Breast epithelium (tissue), 3 donors: ENCODE measurements around the gene AURKB.

ENCODE experiments used
- POLR2A ChIP-seq: fragments of 450-650 bp; IDR thresholded peaks from one replicate; pipeline ENCODE4 v1.6.1; 2016; ENCODE audit warnings: antibody characterized with exemption, mild to moderate bottlenecking, moderate library complexity
- POLR2AphosphoS5 ChIP-seq, 3 donors: sonication (generic); formaldehyde crosslinking; IDR thresholded peaks; one replicate each; pipeline ENCODE4 v1.6.1; 2017; ENCODE audit warnings: antibody characterized with exemption in 3 of 3
- TF ChIP-seq, protein P1 (sequence below), 3 donors: fragments of 450-650 bp; IDR thresholded peaks; one replicate each; pipeline ENCODE4 v1.5.1; 2016 to 2017; ENCODE audit warnings: antibody characterized with exemption in 3 of 3, mild to moderate bottlenecking in 3 of 3, moderate library complexity in 3 of 3

DNA sequence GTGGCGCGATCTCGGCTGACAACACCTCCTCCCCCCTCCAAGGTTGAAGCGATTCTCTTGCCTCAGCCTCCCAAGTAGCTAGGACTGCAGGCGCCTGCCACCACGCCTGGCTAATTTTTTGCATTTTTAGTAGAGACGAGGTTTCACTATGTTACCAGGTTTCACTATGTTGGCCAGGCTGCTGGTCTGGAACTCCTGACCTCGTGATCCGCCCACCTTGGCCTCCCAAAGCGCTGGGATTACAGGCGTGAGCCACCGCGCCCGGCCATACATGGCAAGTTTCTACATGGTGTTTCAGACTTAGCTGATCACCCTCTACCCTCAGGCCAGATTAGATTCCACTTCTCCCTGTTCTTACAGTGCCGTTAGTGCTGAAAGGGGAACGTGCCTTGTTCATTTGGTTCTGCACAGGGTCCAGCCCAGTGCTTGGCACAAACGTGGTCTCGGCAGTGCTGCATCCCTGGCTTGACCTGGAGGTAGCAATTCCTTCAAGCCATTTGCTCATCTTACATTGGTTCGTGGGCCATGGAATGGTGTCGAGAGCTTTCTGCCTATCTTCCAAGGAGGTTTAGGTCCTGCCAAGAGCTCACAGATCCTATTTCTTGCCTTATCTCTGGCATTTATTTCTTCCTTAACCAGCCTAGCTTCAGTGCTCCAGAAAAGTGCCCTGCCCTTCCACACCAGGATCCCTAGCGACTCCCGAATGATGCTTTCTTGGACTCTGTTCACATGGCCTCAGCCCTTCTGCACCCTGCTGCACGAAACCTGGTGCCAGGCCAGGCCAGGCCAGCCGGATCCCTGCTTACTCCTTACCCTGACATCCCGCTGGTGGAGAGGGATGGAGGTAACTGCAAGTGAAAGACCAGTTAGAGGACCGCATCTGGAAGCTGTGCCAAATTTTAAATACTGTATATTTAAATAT, 14.8 kb upstream of the AURKB start:
- TF ChIP-seq, protein P1, sequence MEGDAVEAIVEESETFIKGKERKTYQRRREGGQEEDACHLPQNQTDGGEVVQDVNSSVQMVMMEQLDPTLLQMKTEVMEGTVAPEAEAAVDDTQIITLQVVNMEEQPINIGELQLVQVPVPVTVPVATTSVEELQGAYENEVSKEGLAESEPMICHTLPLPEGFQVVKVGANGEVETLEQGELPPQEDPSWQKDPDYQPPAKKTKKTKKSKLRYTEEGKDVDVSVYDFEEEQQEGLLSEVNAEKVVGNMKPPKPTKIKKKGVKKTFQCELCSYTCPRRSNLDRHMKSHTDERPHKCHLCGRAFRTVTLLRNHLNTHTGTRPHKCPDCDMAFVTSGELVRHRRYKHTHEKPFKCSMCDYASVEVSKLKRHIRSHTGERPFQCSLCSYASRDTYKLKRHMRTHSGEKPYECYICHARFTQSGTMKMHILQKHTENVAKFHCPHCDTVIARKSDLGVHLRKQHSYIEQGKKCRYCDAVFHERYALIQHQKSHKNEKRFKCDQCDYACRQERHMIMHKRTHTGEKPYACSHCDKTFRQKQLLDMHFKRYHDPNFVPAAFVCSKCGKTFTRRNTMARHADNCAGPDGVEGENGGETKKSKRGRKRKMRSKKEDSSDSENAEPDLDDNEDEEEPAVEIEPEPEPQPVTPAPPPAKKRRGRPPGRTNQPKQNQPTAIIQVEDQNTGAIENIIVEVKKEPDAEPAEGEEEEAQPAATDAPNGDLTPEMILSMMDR (IDR thresholded peaks at IDR 0.05), result no peak
- TF ChIP-seq POLR2AphosphoS5 (IDR thresholded peaks at IDR 0.05), result no peak
- TF ChIP-seq POLR2A, result no peak
